Neural cell (in vitro differentiated cells): ENCODE data around the gene SSBP2. TPM values are rescaled to one million over a fixed set of nuclear protein-coding genes. Genes with fewer than 3 reads are reported as not detected.

Source experiments
- H2AFZ ChIP-seq: fragments of 200-600, 300-800 bp; sonication (generic), shearing (Covaris generic); 2 replicates; pipeline ENCODE4 v1.6.0; 2014; ENCODE audit warnings: low read depth, mild to moderate bottlenecking, antibody characterized with exemption, low read length, moderate library complexity
- H3F3A ChIP-seq: fragments of 200-600 bp; shearing (Covaris generic); 2 replicates; pipeline ENCODE4 v1.6.1; 2016; ENCODE audit warnings: mild to moderate bottlenecking, moderate library complexity, mixed read lengths, antibody characterized with exemption, low read length; ENCODE audit not compliant: insufficient read depth, poor library complexity, severe bottlenecking
- H3K27ac ChIP-seq: fragments of 200-600, 300-800 bp; sonication (generic), shearing (Covaris generic); 2 replicates; pipeline ENCODE4 v1.5.1; 2014; ENCODE audit warnings: mild to moderate bottlenecking, low read length, moderate library complexity
- H3K27me3 ChIP-seq: fragments of 300-800, 200-600 bp; sonication (generic), shearing (Covaris generic); 2 replicates; pipeline ENCODE4 v1.6.0; 2014; ENCODE audit warnings: mild to moderate bottlenecking, low read depth, low read length, moderate library complexity; ENCODE audit not compliant: insufficient read depth
- H3K36me3 ChIP-seq: fragments of 300-800, 200-600 bp; sonication (generic), shearing (Covaris generic); 2 replicates; pipeline ENCODE4 v1.5.1; 2014; ENCODE audit warnings: mild to moderate bottlenecking, antibody characterized with exemption, low read length, moderate library complexity; ENCODE audit not compliant: insufficient read depth
- H3K4me2 ChIP-seq: fragments of 300-800, 200-600 bp; sonication (generic), shearing (Covaris generic); 2 replicates; pipeline ENCODE4 v1.6.0; 2014; ENCODE audit warnings: mild to moderate bottlenecking, low read length
- H3K4me3 ChIP-seq: fragments of 300-800, 200-600 bp; sonication (generic), shearing (Covaris generic); 2 replicates; pipeline ENCODE4 v1.5.1; 2014; ENCODE audit warnings: mild to moderate bottlenecking, low read length, moderate library complexity
- H3K79me2 ChIP-seq: fragments of 200-600 bp; shearing (Covaris generic); replicated peaks from 2 replicates; pipeline ENCODE4 v1.6.0; 2014; ENCODE audit warnings: mild to moderate bottlenecking, low read length, moderate library complexity; ENCODE audit not compliant: insufficient read depth
- H3K9ac ChIP-seq: fragments of 300-800, 200-600 bp; sonication (generic), shearing (Covaris generic); 2 replicates; pipeline ENCODE4 v1.6.1; 2016; ENCODE audit warnings: mild to moderate bottlenecking, low read length, mixed read lengths
- H3K9me2 ChIP-seq: fragments of 200-600 bp; shearing (Covaris generic); 2 replicates; pipeline ENCODE4 v1.6.1; 2016; ENCODE audit warnings: mild to moderate bottlenecking, low read length, mixed read lengths; ENCODE audit not compliant: insufficient read depth
- H3K9me3 ChIP-seq: fragments of 200-600, 300-800 bp; sonication (generic), shearing (Covaris generic); 2 replicates; pipeline ENCODE4 v1.6.1; 2016; ENCODE audit warnings: mild to moderate bottlenecking, mixed run types, low read length, moderate library complexity, mixed read lengths
- H4K20me1 ChIP-seq: fragments of 200-600 bp; shearing (Covaris generic); 2 replicates; pipeline ENCODE4 v1.6.1; 2016; ENCODE audit warnings: mild to moderate bottlenecking, mixed run types; ENCODE audit not compliant: insufficient read depth
- CTCF ChIP-seq: fragments of 450-650 bp; IDR thresholded peaks from 2 replicates; pipeline ENCODE4 v1.5.1; 2014; ENCODE audit warnings: antibody characterized with exemption, mild to moderate bottlenecking, moderate library complexity; ENCODE audit not compliant: poor library complexity, severe bottlenecking
- EP300 ChIP-seq: fragments of 450-650 bp; conservative IDR thresholded peaks from 2 replicates; pipeline ENCODE4 v1.6.1; 2014; ENCODE audit warnings: antibody characterized with exemption, mild to moderate bottlenecking, moderate library complexity; ENCODE audit not compliant: poor library complexity, severe bottlenecking
- EZH2 ChIP-seq: fragments of 200-600, 300-800 bp; shearing (Covaris generic), sonication (generic); IDR thresholded peaks from 2 replicates; pipeline ENCODE4 v1.6.1; 2014; ENCODE audit warnings: antibody characterized with exemption, low read length, borderline replicate concordance, mild to moderate bottlenecking; ENCODE audit not compliant: insufficient read depth, poor library complexity, severe bottlenecking
- MXI1 ChIP-seq: fragments of 450-650 bp; conservative IDR thresholded peaks from 2 replicates; pipeline ENCODE4 v1.6.1; 2014; ENCODE audit warnings: antibody characterized with exemption, mild to moderate bottlenecking; ENCODE audit not compliant: poor library complexity, severe bottlenecking
- POLR2AphosphoS5 ChIP-seq: IDR thresholded peaks from 2 replicates; pipeline ENCODE4 v1.6.1; 2012
- RAD21 ChIP-seq: fragments of 450-650 bp; conservative IDR thresholded peaks from 2 replicates; pipeline ENCODE4 v1.6.1; 2014; ENCODE audit warnings: antibody characterized with exemption, mild to moderate bottlenecking, moderate library complexity
- REST ChIP-seq: IDR thresholded peaks from 2 replicates; pipeline ENCODE4 v1.6.1; 2012; ENCODE audit warnings: borderline replicate concordance
- SMC3 ChIP-seq: fragments of 450-650 bp; conservative IDR thresholded peaks from 2 replicates; pipeline ENCODE4 v1.6.1; 2014; ENCODE audit warnings: antibody characterized with exemption, mild to moderate bottlenecking, moderate library complexity; ENCODE audit not compliant: poor library complexity
- TAF1 ChIP-seq: IDR thresholded peaks from 2 replicates; pipeline ENCODE4 v1.6.1; 2012; ENCODE audit warnings: low read depth
- polyA plus RNA-seq: library from polyadenylated mRNA; depleted of rRNA; stranded (reverse); fragments of >200 nt; gene quantifications from 2 replicates; pipeline ENCODE4 v1.2.3, GENCODE V29; 2014

The SSBP2 gene
- polyA plus RNA-seq, 1 donor from 2014 or later = 128 TPM

GRCh38 chr5:81766611-81767010, 15.7 kb upstream of the SSBP2 start:
- Histone ChIP-seq H3K79me2 (no peaks in the 10 kb centered on the region), H4K20me1 (no peaks in the 10 kb centered on the region), H3K9ac (no peak overlapping the region), H3K36me3 (no peaks in the 10 kb centered on the region), H3F3A (no peaks in the 10 kb centered on the region), H3K9me3 (no peaks in the 10 kb centered on the region), H3K27ac (no peak overlapping the region), H3K4me3 (no peak overlapping the region), H3K9me2 (no peaks in the 10 kb centered on the region), H3K27me3 (no peaks in the 10 kb centered on the region), H3K4me2 (no peak overlapping the region), H2AFZ (no peak overlapping the region)
- no peak for TF ChIP-seq CTCF

- H3K27ac ChIP-seq = no peak overlapping the region
- TF ChIP-seq MXI1 = no peak
- no peak for TF ChIP-seq RAD21
- TF ChIP-seq EP300 = no peak
- TF ChIP-seq REST = no peak
These were observed 12.5 kb upstream of the SSBP2 start for GRCh38 chr5:81763294-81763928.

GRCh38 chr5:81762853-81763252, 12.0 kb upstream of the SSBP2 start:
- TF ChIP-seq POLR2AphosphoS5 (no peak), TAF1 (no peak), EZH2 (no peak), SMC3 (no peak), CTCF (no peak), MXI1 (no peak), REST (no peak), EP300 (no peak), RAD21 (no peak)
- Histone ChIP-seq H3K4me2 (no peak overlapping the region), H3K9me2 (no peaks in the 10 kb centered on the region)

More at GRCh38 chr5:81763294-81763928, 12.5 kb upstream of the SSBP2 start:
- H3K9me2 ChIP-seq = no peaks in the 10 kb centered on the region
- no peak overlapping the region for H2AFZ ChIP-seq
- H3K4me2 ChIP-seq = no peak overlapping the region
- H3K27me3 ChIP-seq = no peaks in the 10 kb centered on the region
- no peaks in the 10 kb centered on the region for H3K9me3 ChIP-seq
- no peaks in the 10 kb centered on the region for H3F3A ChIP-seq
- H3K36me3 ChIP-seq = no peaks in the 10 kb centered on the region
- no peak overlapping the region for H3K4me3 ChIP-seq
- H3K79me2 ChIP-seq = no peaks in the 10 kb centered on the region
- H4K20me1 ChIP-seq = no peaks in the 10 kb centered on the region
- no peak overlapping the region for H3K9ac ChIP-seq

More at GRCh38 chr5:81762853-81763252, 12.0 kb upstream of the SSBP2 start:
- Histone ChIP-seq H3K36me3 (no peaks in the 10 kb centered on the region), H3K27me3 (no peaks in the 10 kb centered on the region), H3K9me3 (no peaks in the 10 kb centered on the region), H3F3A (no peaks in the 10 kb centered on the region), H4K20me1 (no peaks in the 10 kb centered on the region), H3K9ac (no peak overlapping the region), H3K4me3 (no peak overlapping the region), H3K79me2 (no peaks in the 10 kb centered on the region), H2AFZ (no peak overlapping the region), H3K27ac (no peak overlapping the region)
